ENCODE measurements around the gene TRIP13.
A peak's percentile ranks its signal among the peaks of the same experiment; 100 is the strongest.
"Not testable (repeated sequence)": the region's sequence is repeated elsewhere in the genome, so short reads cannot be mapped to it uniquely, and the experiment has no call there.

The TRIP13 gene

GRCh38 chr5:872301-872700, 20.4 kb upstream of the TRIP13 start:
- DNase-seq (ENCODE audit: low spot score) = no peak

- DNase-seq (ENCODE audit: low spot score) = no peak
Observed at GRCh38 chr5:873328-873727, 19.4 kb upstream of the TRIP13 start.

- DNase-seq (ENCODE audit: low spot score) = no peak
Observed at GRCh38 chr5:875931-876330, 16.8 kb upstream of the TRIP13 start.

GRCh38 chr5:876398-877365, 16.0 kb upstream of the TRIP13 start:
- no peak for DNase-seq (ENCODE audit: low spot score)

GRCh38 chr5:878125-878524, 14.6 kb upstream of the TRIP13 start:
- no peak for DNase-seq (ENCODE audit: low spot score)

- not testable (repeated sequence) for DNase-seq (ENCODE audit: low spot score)
Observed at GRCh38 chr5:878677-879076, 14.0 kb upstream of the TRIP13 start.

- DNase-seq (ENCODE audit: low spot score) = no peak
Observed at GRCh38 chr5:880816-881550, 11.7 kb upstream of the TRIP13 start.

GRCh38 chr5:881551-881935, 11.1 kb upstream of the TRIP13 start:
- no peak for DNase-seq (ENCODE audit: low spot score)

- no peak for DNase-seq (ENCODE audit: low spot score)
Observed at GRCh38 chr5:882253-883183, 10.2 kb upstream of the TRIP13 start.

GRCh38 chr5:883475-884181, 9.1 kb upstream of the TRIP13 start:
- peak; percentile 66 for DNase-seq (ENCODE audit: low spot score)

- no peak for DNase-seq (ENCODE audit: low spot score)
Observed at GRCh38 chr5:884345-885126, 8.1 kb upstream of the TRIP13 start.

GRCh38 chr5:885127-885442, 7.6 kb upstream of the TRIP13 start:
- no peak for DNase-seq (ENCODE audit: low spot score)

- peak; percentile 47 for DNase-seq (ENCODE audit: low spot score)
Observed at GRCh38 chr5:885529-885928, 7.2 kb upstream of the TRIP13 start.

- no peak for DNase-seq (ENCODE audit: low spot score)
Observed at GRCh38 chr5:886036-886435, 6.6 kb upstream of the TRIP13 start.

GRCh38 chr5:886716-887325, 5.9 kb upstream of the TRIP13 start:
- DNase-seq (ENCODE audit: low spot score) = no peak

- DNase-seq (ENCODE audit: low spot score) = no peak
Observed at GRCh38 chr5:887947-888637, 4.6 kb upstream of the TRIP13 start.

- DNase-seq (ENCODE audit: low spot score) = peak; percentile 10
Observed at GRCh38 chr5:888638-889035, 4.0 kb upstream of the TRIP13 start.

- no peak for DNase-seq (ENCODE audit: low spot score)
Observed at GRCh38 chr5:889075-889710, 3.5 kb upstream of the TRIP13 start.

All from cerebellar cortex (tissue), 1 donor.